Measurements from ENCODE around the gene SPA17.

GRCh38 chr11:124643042-124643604, 30.6 kb upstream of the SPA17 start:
- TF ChIP-seq EP300 (IDR thresholded peaks at IDR 0.05): no peak
- TF ChIP-seq, protein P1, sequence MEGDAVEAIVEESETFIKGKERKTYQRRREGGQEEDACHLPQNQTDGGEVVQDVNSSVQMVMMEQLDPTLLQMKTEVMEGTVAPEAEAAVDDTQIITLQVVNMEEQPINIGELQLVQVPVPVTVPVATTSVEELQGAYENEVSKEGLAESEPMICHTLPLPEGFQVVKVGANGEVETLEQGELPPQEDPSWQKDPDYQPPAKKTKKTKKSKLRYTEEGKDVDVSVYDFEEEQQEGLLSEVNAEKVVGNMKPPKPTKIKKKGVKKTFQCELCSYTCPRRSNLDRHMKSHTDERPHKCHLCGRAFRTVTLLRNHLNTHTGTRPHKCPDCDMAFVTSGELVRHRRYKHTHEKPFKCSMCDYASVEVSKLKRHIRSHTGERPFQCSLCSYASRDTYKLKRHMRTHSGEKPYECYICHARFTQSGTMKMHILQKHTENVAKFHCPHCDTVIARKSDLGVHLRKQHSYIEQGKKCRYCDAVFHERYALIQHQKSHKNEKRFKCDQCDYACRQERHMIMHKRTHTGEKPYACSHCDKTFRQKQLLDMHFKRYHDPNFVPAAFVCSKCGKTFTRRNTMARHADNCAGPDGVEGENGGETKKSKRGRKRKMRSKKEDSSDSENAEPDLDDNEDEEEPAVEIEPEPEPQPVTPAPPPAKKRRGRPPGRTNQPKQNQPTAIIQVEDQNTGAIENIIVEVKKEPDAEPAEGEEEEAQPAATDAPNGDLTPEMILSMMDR (IDR thresholded peaks at IDR 0.05): no peak
